Stimulated activated CD8-positive, alpha-beta memory T cell treated with anti-CD3 and anti-CD28 coated beads, Interleukin-15, amount 100 ng/mL, for 48 hours (primary cell): ENCODE results near the gene TBX19.

Experiments
- DNase-seq, 2 donors: peaks; one replicate each; pipeline ENCODE4 v3.0.0-alpha.2; 2020; ENCODE audit warnings: low read depth in 2 of 2

The TBX19 gene

GRCh38 chr1:168280296-168280927 is at the start of gene TBX19:
TBX19 (plus strand) TSS chr1:168280877; CDS start chr1:168281091, 214 bp downstream.
- DNase-seq = no peak

- peak in 1 of 2 donors; percentile 39 for DNase-seq
Observed at GRCh38 chr1:168234846-168235547, 45.7 kb upstream of the TBX19 start.

GRCh38 chr1:168235548-168235885 is 45.2 kb upstream of the TBX19 start:
- DNase-seq = no peak

- no peak for DNase-seq
Observed at GRCh38 chr1:168235937-168236336, 44.7 kb upstream of the TBX19 start.

GRCh38 chr1:168236836-168237611 is 43.7 kb upstream of the TBX19 start:
- DNase-seq = peak in 1 of 2 donors; percentile 30

- no peak for DNase-seq
Observed at GRCh38 chr1:168243198-168243597, 37.5 kb upstream of the TBX19 start.

- DNase-seq = no peak
Observed at GRCh38 chr1:168243636-168244212, 37.0 kb upstream of the TBX19 start.

GRCh38 chr1:168245042-168245441 is 35.6 kb upstream of the TBX19 start:
- DNase-seq = no peak

- no peak for DNase-seq
Observed at GRCh38 chr1:168246506-168246905, 34.2 kb upstream of the TBX19 start.

- DNase-seq = no peak
Observed at GRCh38 chr1:168252204-168252733, 28.4 kb upstream of the TBX19 start.

GRCh38 chr1:168256164-168256563 is 24.5 kb upstream of the TBX19 start:
- no peak for DNase-seq

- no peak for DNase-seq
Observed at GRCh38 chr1:168257397-168257796, 23.3 kb upstream of the TBX19 start.

- no peak for DNase-seq
Observed at GRCh38 chr1:168259567-168259966, 21.1 kb upstream of the TBX19 start.

- DNase-seq = no peak
Observed at GRCh38 chr1:168260393-168260792, 20.3 kb upstream of the TBX19 start.

GRCh38 chr1:168261390-168261789 is 19.3 kb upstream of the TBX19 start:
- no peak for DNase-seq

- DNase-seq = no peak
Observed at GRCh38 chr1:168263130-168263529, 17.5 kb upstream of the TBX19 start.

GRCh38 chr1:168264296-168264695 is 16.4 kb upstream of the TBX19 start:
- no peak for DNase-seq

- DNase-seq = no peak
Observed at GRCh38 chr1:168265596-168265995, 15.1 kb upstream of the TBX19 start.

- DNase-seq = no peak
Observed at GRCh38 chr1:168266644-168267186, 14.0 kb upstream of the TBX19 start.

- DNase-seq = no peak
Observed at GRCh38 chr1:168271636-168272035, 9.0 kb upstream of the TBX19 start.

- no peak for DNase-seq
Observed at GRCh38 chr1:168273575-168273974, 7.1 kb upstream of the TBX19 start.

GRCh38 chr1:168279253-168279652 is 1.4 kb upstream of the TBX19 start:
- DNase-seq = no peak
